Adrenal gland (tissue), 12 donors: ENCODE measurements around the gene TM9SF1. TPM values are rescaled to one million over a fixed set of nuclear protein-coding genes. Genes with fewer than 3 reads are reported as not detected.

Experiments
- DNase-seq, 7 donors: peaks; one replicate each; pipeline ENCODE4 v3.0.0-alpha.2; 2019 to 2020
- H3K27ac ChIP-seq, 5 donors: fragments of 200-600 bp; sonication (generic) in 4 of 5; 1 replicate in 3 of 5; 2 replicates in 2 of 5; pipeline versions ENCODE4 v1.5.1 to v1.8.0; 2016 to 2020; ENCODE audit warnings: mild to moderate bottlenecking in 1 of 5
- H3K27me3 ChIP-seq: fragments of 200-600 bp; 2 replicates; pipeline ENCODE4 v1.8.0; 2021
- H3K36me3 ChIP-seq, 2 donors: fragments of 200-600 bp; replicated peaks in 1 of 2; 1 replicate in 1 of 2; 2 replicates in 1 of 2; pipeline versions ENCODE4 v1.5.1 to v1.8.0; 2018 to 2022
- H3K4me1 ChIP-seq, 2 donors: fragments of 200-600 bp; replicated peaks in 1 of 2; 1 replicate in 1 of 2; 2 replicates in 1 of 2; pipeline versions ENCODE4 v1.5.1 to v1.8.0; 2018 to 2021
- H3K4me3 ChIP-seq, 4 donors: fragments of 200-600 bp; sonication (generic) in 3 of 4; one replicate each; pipeline ENCODE4 v1.5.1; 2016 to 2018
- H3K9me3 ChIP-seq, 3 donors: fragments of 200-600 bp; sonication (generic) in 1 of 3; replicated peaks in 1 of 3; 1 replicate in 2 of 3; 2 replicates in 1 of 3; pipeline versions ENCODE4 v1.5.1 to v1.8.0; 2016 to 2021
- POLR2A ChIP-seq, 2 donors: fragments of 450-650 bp; IDR thresholded peaks; one replicate each; pipeline ENCODE4 v1.6.1; 2017; ENCODE audit warnings: antibody characterized with exemption in 2 of 2, mild to moderate bottlenecking in 2 of 2, moderate library complexity in 1 of 2
- WGBS, 4 donors: extraction: QIAGEN DNeasy Blood & Tissue Kit in 2 of 4; methylation state at CpG; one replicate each; pipeline versions ENCODE4 v1.1.5 to v1.1.7; 2013 to 2017; 5-methylcytosine and 5-hydroxymethylcytosine counted together
- intact Hi-C, 2 donors: fragments of 100-400 bp; cut with DNase I; formaldehyde crosslinking; loops; one replicate each; pipeline versions ENCODE4 v1.14.1 to v1.15.0; 2022 to 2023
- polyA plus RNA-seq, 3 donors: library from polyadenylated mRNA; stranded (reverse); fragments of 200-250 nt in 2 of 3; fragments of 350-450 nt in 1 of 3; fragmentation: Illumina TruSeq in 1 of 3; extraction: RNeasy Lipid Tissue Mini Kit (QIAGEN cat#74804) in 1 of 3; gene quantifications; one replicate each; pipeline ENCODE4 v1.2.3, GENCODE V29; 2013 to 2014
- total RNA-seq, 9 donors: library from RNA; depleted of rRNA in 4 of 9; stranded (reverse); fragments of >200 nt in 4 of 9; fragments of 120-200 nt in 1 of 9; fragmentation: NEBNext Ultra II Directional in 1 of 9; extraction: Animal tissue kit (Norgen Biotek cat#: 25700) in 1 of 9; gene quantifications; one replicate each; pipeline versions ENCODE4 v1.1.0 to v1.2.4, GENCODE V29; 2013 to 2023
- TF ChIP-seq, protein P1 (sequence below), 6 experiments: fragments of 450-650 bp in 4 of 6; fragments of 200-600 bp in 2 of 6; sonication (generic) in 1 of 6; IDR thresholded peaks; 1 replicate in 5 of 6; 2 replicates in 1 of 6; pipeline versions ENCODE4 v1.5.1 to v1.8.0; 2016 to 2021; ENCODE audit warnings: antibody characterized with exemption in 6 of 6, mild to moderate bottlenecking in 2 of 6, moderate library complexity in 1 of 6
- donor health status: healthy with polysubstance abuse.
- donor health status: Bipolar disorder and iron deficiency.
- donor health status: DM: yes; HTN: yes; CAD: no.
- donor health status: DM: no; HTN: no; CAD: no.
- donor health status: DM: no; HTN: no; CAD: no.
- donor health status: DM: yes; HTN: yes; CAD: no.

Gene TM9SF1
- total and polyA plus RNA-seq, 12 donors = 43.7 to 123 (median 86.6) TPM

DNA sequence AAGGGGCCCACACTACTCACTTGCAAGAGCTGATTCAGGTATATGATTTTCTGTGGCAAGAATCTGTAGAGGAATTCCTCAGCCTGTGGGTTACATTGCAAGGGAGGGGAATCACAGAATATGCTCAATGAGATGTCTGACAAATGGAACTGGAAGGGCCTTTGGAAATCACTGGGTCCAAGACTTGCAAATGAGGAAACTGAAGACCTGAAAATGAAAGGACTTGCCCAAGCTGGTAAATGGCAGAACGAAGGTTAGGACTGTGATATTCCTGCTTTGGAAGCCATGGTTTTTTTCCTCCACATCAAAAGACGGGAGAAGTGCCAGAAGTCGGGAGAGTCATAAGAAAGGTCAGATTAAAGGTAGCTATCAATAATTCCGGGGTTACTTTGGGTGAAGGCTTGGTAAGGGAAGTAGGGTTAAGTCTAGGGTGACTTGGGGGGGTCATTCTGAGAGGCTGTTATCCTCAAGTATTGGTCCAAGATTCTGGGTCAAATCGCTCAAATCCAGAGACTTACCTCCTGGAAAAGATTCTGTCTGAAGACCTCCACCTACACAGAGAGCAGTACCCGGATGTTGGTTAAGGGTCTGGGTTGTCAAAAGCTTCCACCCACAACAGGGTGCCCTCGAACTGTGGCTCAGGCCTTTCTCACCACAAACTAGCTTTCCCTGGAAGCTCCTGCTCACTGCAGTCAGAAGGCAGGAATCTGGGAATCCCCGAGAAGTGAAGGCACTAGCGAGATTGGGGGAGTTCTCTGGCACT, 49.4 kb downstream of the TM9SF1 start:
- peak overlapping the region; percentile 72 to 92 (median 84) for H3K27ac ChIP-seq
- peak overlapping the region in 3 of 4 donors; percentile 42 to 99 (median 74) for H3K4me3 ChIP-seq
- peaks cover 22 to 42% of the 10 kb centered on the region in 2 donors for H3K4me1 ChIP-seq
- 6 to 12% (median 9%) methylated on average over 8 to 9 of the region's 9 CpGs for WGBS, 4 donors
- TF ChIP-seq, protein P1, sequence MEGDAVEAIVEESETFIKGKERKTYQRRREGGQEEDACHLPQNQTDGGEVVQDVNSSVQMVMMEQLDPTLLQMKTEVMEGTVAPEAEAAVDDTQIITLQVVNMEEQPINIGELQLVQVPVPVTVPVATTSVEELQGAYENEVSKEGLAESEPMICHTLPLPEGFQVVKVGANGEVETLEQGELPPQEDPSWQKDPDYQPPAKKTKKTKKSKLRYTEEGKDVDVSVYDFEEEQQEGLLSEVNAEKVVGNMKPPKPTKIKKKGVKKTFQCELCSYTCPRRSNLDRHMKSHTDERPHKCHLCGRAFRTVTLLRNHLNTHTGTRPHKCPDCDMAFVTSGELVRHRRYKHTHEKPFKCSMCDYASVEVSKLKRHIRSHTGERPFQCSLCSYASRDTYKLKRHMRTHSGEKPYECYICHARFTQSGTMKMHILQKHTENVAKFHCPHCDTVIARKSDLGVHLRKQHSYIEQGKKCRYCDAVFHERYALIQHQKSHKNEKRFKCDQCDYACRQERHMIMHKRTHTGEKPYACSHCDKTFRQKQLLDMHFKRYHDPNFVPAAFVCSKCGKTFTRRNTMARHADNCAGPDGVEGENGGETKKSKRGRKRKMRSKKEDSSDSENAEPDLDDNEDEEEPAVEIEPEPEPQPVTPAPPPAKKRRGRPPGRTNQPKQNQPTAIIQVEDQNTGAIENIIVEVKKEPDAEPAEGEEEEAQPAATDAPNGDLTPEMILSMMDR (IDR thresholded peaks at IDR 0.05) = no peak
- TF ChIP-seq POLR2A (IDR thresholded peaks at IDR 0.05) = no peak
- H3K36me3 ChIP-seq = peaks cover 0 to 48% of the 10 kb centered on the region in 2 donors
- intact Hi-C loops = no loop called here
- no peak for DNase-seq
- no peaks in the 10 kb centered on the region for H3K9me3 ChIP-seq
- no peaks in the 10 kb centered on the region for H3K27me3 ChIP-seq

DNA sequence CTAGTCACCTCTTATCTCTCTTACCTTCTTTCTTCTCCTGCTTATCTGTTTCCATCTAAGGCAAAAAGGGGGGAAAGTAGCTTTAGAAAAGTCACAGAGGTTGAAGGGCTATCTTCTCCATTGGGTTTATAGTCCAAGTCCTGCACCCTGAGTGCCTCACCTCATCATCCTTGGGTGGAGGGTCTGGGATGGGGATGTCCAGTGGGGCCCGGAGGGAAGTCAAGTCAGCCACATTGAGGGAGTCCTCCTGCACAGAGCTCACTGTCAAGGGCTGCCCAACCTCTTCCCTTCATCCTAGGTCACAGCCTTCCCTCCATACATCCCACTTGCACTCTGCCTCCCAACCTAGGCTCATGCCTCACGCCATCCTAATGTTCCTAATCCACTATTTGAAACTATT, 50.0 kb downstream of the TM9SF1 start:
- DNase-seq = no peak
- intact Hi-C loops = no loop called here
- Histone ChIP-seq H3K27ac (peak overlapping the region in 4 of 5 donors; percentile 82 to 92 (median 86)), H3K27me3 (no peaks in the 10 kb centered on the region), H3K9me3 (no peaks in the 10 kb centered on the region), H3K36me3 (peaks cover 0 to 42% of the 10 kb centered on the region in 2 donors), H3K4me3 (no peak overlapping the region), H3K4me1 (peaks cover 26 to 45% of the 10 kb centered on the region in 2 donors)
- TF ChIP-seq, protein P1 (IDR thresholded peaks at IDR 0.05) = no peak
- no peak for TF ChIP-seq POLR2A (IDR thresholded peaks at IDR 0.05)
- WGBS, 4 donors = 43 to 90% (median 83%) methylated on average over 1 to 2 of the region's 2 CpGs

DNA sequence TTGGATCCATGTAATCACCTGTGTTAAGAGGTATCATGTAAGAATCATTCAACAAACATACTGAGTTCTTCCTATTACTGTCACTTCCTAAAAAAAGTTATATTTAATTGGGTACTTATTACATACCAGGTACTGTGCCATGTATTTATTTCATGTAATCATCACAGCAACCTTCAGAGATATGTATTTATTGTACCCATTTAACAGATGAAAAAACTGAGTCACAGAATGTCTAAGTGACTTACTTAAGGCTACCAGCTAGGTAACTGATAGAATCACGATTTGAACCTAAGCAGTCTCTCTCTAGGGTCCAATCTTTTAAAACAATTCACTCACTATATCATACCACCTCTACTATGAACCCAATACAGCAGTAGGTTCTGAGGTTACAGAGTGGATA, 50.8 kb downstream of the TM9SF1 start:
- H3K4me3 ChIP-seq = no peak overlapping the region
- peaks cover 0 to 37% of the 10 kb centered on the region in 2 donors for H3K36me3 ChIP-seq
- no peaks in the 10 kb centered on the region for H3K27me3 ChIP-seq
- H3K4me1 ChIP-seq = peaks cover 34 to 50% of the 10 kb centered on the region in 2 donors
- intact Hi-C loops = no loop called here
- no peaks in the 10 kb centered on the region for H3K9me3 ChIP-seq
- peak overlapping the region in 2 of 5 donors; percentile 2 to 92 for H3K27ac ChIP-seq
- TF ChIP-seq, protein P1 (IDR thresholded peaks at IDR 0.05) = no peak
- TF ChIP-seq POLR2A (IDR thresholded peaks at IDR 0.05) = no peak
- 82 to 91% (median 88%) methylated on average over 1 of the region's 1 CpG for WGBS, 4 donors
- no peak for DNase-seq

DNA sequence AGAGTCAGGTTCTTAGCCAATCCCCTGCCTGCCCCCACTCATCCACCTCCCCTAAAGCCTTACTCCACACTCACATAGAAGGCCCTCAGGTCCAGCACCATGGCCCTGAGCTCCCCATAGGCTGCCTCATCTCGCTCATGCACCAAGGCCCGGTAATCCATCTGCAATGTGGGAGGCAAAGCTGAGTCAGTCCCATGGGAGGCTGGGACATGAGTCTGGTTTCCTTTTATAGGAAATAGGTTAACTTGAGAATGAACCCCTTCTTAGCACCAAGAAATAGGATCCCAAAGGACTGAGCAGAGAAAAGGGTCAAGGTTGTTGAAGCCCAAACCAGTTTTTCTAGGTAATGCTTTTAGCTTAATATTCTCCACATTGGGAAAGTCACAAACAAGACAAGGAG, 51.7 kb downstream of the TM9SF1 start:
- no peak for DNase-seq
- no peaks in the 10 kb centered on the region for H3K27me3 ChIP-seq
- peaks cover 37 to 52% of the 10 kb centered on the region in 2 donors for H3K4me1 ChIP-seq
- peak overlapping the region in 1 of 5 donors; percentile 27 for H3K27ac ChIP-seq
- no peak overlapping the region for H3K4me3 ChIP-seq
- peaks cover 0 to 37% of the 10 kb centered on the region in 2 donors for H3K36me3 ChIP-seq
- H3K9me3 ChIP-seq = no peaks in the 10 kb centered on the region
- 40 to 65% (median 64%) methylated on average over 1 to 2 of the region's 2 CpGs for WGBS, 4 donors
- intact Hi-C loops = no loop called here
- TF ChIP-seq POLR2A (IDR thresholded peaks at IDR 0.05) = no peak
